ENCODE measurements around the gene GTF3C1. TPM values are rescaled to one million over a fixed set of nuclear protein-coding genes. Genes with fewer than 3 reads are reported as not detected.

The GTF3C1 gene
- total and polyA plus RNA-seq, 2 of the 8 experiments (the other 6 are each of a cell fraction or from before 2014, with no cell fraction given): 89.3 to 126 TPM

GRCh38 chr16:27475561-27475960, 74.2 kb downstream of the GTF3C1 start:
- Histone ChIP-seq H3K79me2 (ENCODE audit: control insufficient read depth in 1 of 2, insufficient read depth in 2 of 2, low read length in 2 of 2) (no peaks in the 10 kb centered on the region), H3K36me3 (ENCODE audit: control insufficient read depth in 2 of 4, insufficient read depth in 4 of 4, low read length in 3 of 4) (peaks cover 26 to 74% (median 61%) of the 10 kb centered on the region in 4 experiments), H2BK12ac (ENCODE audit: low read depth, low read length) (no peak overlapping the region), H2BK120ac (replicated peaks; ENCODE audit: low read depth, low read length) (no peak overlapping the region), H4K20me1 (replicated peaks in 1 of 2; ENCODE audit: control insufficient read depth in 1 of 2, insufficient read depth in 2 of 2, low read length in 2 of 2) (peaks cover 0 to 4% of the 10 kb centered on the region in 2 experiments), H3K23ac (ENCODE audit: insufficient read length) (no peak overlapping the region), H3K4me2 (ENCODE audit: insufficient read depth in 1 of 2, low read depth in 2 of 2, low read length in 2 of 2) (no peak overlapping the region), H3K9ac (replicated peaks in 1 of 4; ENCODE audit: extremely low read depth in 1 of 4, low read depth in 3 of 4, low read length in 3 of 4) (no peak overlapping the region), H4K5ac (ENCODE audit: insufficient read length, low read depth, low read length) (no peak overlapping the region), H3K79me1 (ENCODE audit: low read depth, low read length) (no peaks in the 10 kb centered on the region), H3K27ac (ENCODE audit: low read depth, low read length) (no peak overlapping the region), H3K18ac (ENCODE audit: extremely low read depth, low read length) (no peak overlapping the region), H4K91ac (replicated peaks; ENCODE audit: insufficient read length, low read length) (no peak overlapping the region), H3K56ac (replicated peaks; ENCODE audit: insufficient read length, low read depth, low read length) (no peak overlapping the region), H4K8ac (ENCODE audit: extremely low read depth, insufficient read depth, low read length) (no peak overlapping the region; the same call in 1 of the 2 replicates), H3K4me3 (ENCODE audit: extremely low read depth in 1 of 4, insufficient read depth in 2 of 4, low read depth in 3 of 4, low read length in 4 of 4) (no peak overlapping the region), H2BK20ac (ENCODE audit: low read length) (no peak overlapping the region), H3K4ac (replicated peaks; ENCODE audit: insufficient read length, low read depth, low read length) (no peak overlapping the region), H3K9me3 (ENCODE audit: insufficient read depth in 2 of 2, low read depth in 1 of 2, low read length in 1 of 2) (no peaks in the 10 kb centered on the region), H2AFZ (ENCODE audit: low read length) (no peak overlapping the region), H3K23me2 (ENCODE audit: low read depth, low read length) (no peaks in the 10 kb centered on the region), H3K4me1 (replicated peaks in 1 of 4; ENCODE audit: control insufficient read depth in 3 of 4, insufficient read depth in 4 of 4, low read length in 3 of 4) (no peaks in the 10 kb centered on the region), H2BK5ac (ENCODE audit: low read depth, low read length) (no peak overlapping the region), H3K14ac (ENCODE audit: insufficient read length) (no peak overlapping the region), H2BK15ac (ENCODE audit: low read length) (no peak overlapping the region), H2AK5ac (ENCODE audit: low read depth, low read length) (no peak overlapping the region), H3K27me3 (replicated peaks in 1 of 4; ENCODE audit: control insufficient read depth in 3 of 4, extremely low read depth in 1 of 4, insufficient read depth in 3 of 4, low read length in 3 of 4) (no peaks in the 10 kb centered on the region)
- no peak for FAIRE-seq
- ChIA-PET POLR2A (ENCODE audit: partially characterized antibody) (interaction anchor here (0.8 kb wide), 1 partner anchor 9 kb away, joined by 3 read pairs; no protein-coding TSS in a partner anchor), CTCF (ENCODE audit: partially characterized antibody) (no interaction called here)
- 93% methylated on average over 9 of the region's 9 CpGs; no CpG with 5 or more reads in 1 of the 2 experiments for whole genome bisulfite sequencing, 2 experiments (ENCODE audit: extremely low coverage in 1 of 2, insufficient coverage in 1 of 2, insufficient read length in 1 of 2, insufficient replicate concordance in 2 of 2, low coverage in 1 of 2, low lambda C conversion rate in 2 of 2, missing lambda C conversion rate in 1 of 2)
- DNase-seq (ENCODE audit: low read depth in 1 of 2, low spot score in 2 of 2): no peak
- TF ChIP-seq KDM5A (IDR thresholded peaks at IDR 0.05; ENCODE audit: low read length) (no peak), MAX (IDR thresholded peaks at IDR 0.05) (no peak), NANOG (IDR thresholded peaks at IDR 0.05; ENCODE audit: insufficient read depth, low read depth, low read length, poor library complexity, severe bottlenecking) (no peak), BRCA1 (IDR thresholded peaks at IDR 0.05; ENCODE audit: low read depth, low read length) (no peak), BCL11A (IDR thresholded peaks at IDR 0.05; ENCODE audit: low read depth in 2 of 2, low read length in 2 of 2) (no peak), RXRA (IDR thresholded peaks at IDR 0.05; ENCODE audit: insufficient read depth, low read depth, low read length) (no peak), E2F6 (IDR thresholded peaks at IDR 0.05) (no peak), TCF12 (IDR thresholded peaks at IDR 0.05; ENCODE audit: low read depth, low read length) (no peak), CHD2 (IDR thresholded peaks at IDR 0.05; ENCODE audit: low read length) (no peak), SIN3A (conservative IDR thresholded peaks at IDR 0.05 in 1 of 2, IDR thresholded peaks at IDR 0.05 in 1 of 2; ENCODE audit: low read depth in 1 of 2, low read length in 2 of 2) (no peak), TBP (IDR thresholded peaks at IDR 0.05; ENCODE audit: low read depth, low read length) (no peak), SRF (IDR thresholded peaks at IDR 0.05; ENCODE audit: low read depth, low read length) (no peak)
